ENCODE measurements around the gene PARP14. TPM values are rescaled to one million over a fixed set of nuclear protein-coding genes. Genes with fewer than 3 reads are reported as not detected.

Gene PARP14
- total RNA-seq, 1 donor from 2014 or later = 14.1 TPM

GRCh38 chr3:122767540-122768372 lies 87.1 kb downstream of the PARP14 start:
- no peak for TF ChIP-seq CTCF (IDR thresholded peaks at IDR 0.05)

GRCh38 chr3:122770521-122771202 lies 90.0 kb downstream of the PARP14 start:
- TF ChIP-seq CTCF (IDR thresholded peaks at IDR 0.05) = no peak
- DNase-seq (ENCODE audit: low spot score) = no peak
- Mint-ChIP-seq H3K27ac (ENCODE audit: unreplicated experiment) (no peak overlapping the region), H3K9me3 (ENCODE audit: low read depth) (no peaks in the 10 kb centered on the region), H3K36me3 (ENCODE audit: low read depth) (peaks cover 6% of the 10 kb centered on the region), H3K4me3 (ENCODE audit: unreplicated experiment) (no peak overlapping the region), H3K27me3 (ENCODE audit: low read depth) (no peaks in the 10 kb centered on the region), H3K4me1 (ENCODE audit: low read depth) (peaks cover 5% of the 10 kb centered on the region)

More at GRCh38 chr3:122767540-122768372, 87.1 kb downstream of the PARP14 start:
- Mint-ChIP-seq H3K9me3 (ENCODE audit: low read depth) (no peaks in the 10 kb centered on the region), H3K4me1 (ENCODE audit: low read depth) (peaks cover 5% of the 10 kb centered on the region), H3K36me3 (ENCODE audit: low read depth) (peaks cover 6% of the 10 kb centered on the region), H3K27me3 (ENCODE audit: low read depth) (no peaks in the 10 kb centered on the region), H3K4me3 (ENCODE audit: unreplicated experiment) (no peak overlapping the region), H3K27ac (ENCODE audit: unreplicated experiment) (no peak overlapping the region)
- no peak for DNase-seq (ENCODE audit: low spot score)

- TF ChIP-seq CTCF (IDR thresholded peaks at IDR 0.05) = no peak
- peaks cover 2% of the 10 kb centered on the region for H3K4me1 Mint-ChIP-seq (ENCODE audit: low read depth)
- DNase-seq (ENCODE audit: low spot score) = no peak
- no peak overlapping the region for H3K4me3 Mint-ChIP-seq (ENCODE audit: unreplicated experiment)
- H3K9me3 Mint-ChIP-seq (ENCODE audit: low read depth) = no peaks in the 10 kb centered on the region
- no peaks in the 10 kb centered on the region for H3K27me3 Mint-ChIP-seq (ENCODE audit: low read depth)
- H3K27ac Mint-ChIP-seq (ENCODE audit: unreplicated experiment) = no peak overlapping the region
- H3K36me3 Mint-ChIP-seq (ENCODE audit: low read depth) = peaks cover 6% of the 10 kb centered on the region
Observed at GRCh38 chr3:122772827-122773226, 92.2 kb downstream of the PARP14 start.

GRCh38 chr3:122773944-122774509 lies 93.4 kb downstream of the PARP14 start:
- no peaks in the 10 kb centered on the region for H3K4me1 Mint-ChIP-seq (ENCODE audit: low read depth)
- no peak overlapping the region for H3K4me3 Mint-ChIP-seq (ENCODE audit: unreplicated experiment)
- no peaks in the 10 kb centered on the region for H3K27me3 Mint-ChIP-seq (ENCODE audit: low read depth)
- no peak for DNase-seq (ENCODE audit: low spot score)
- H3K27ac Mint-ChIP-seq (ENCODE audit: unreplicated experiment) = no peak overlapping the region
- peaks cover 4% of the 10 kb centered on the region for H3K36me3 Mint-ChIP-seq (ENCODE audit: low read depth)
- no peak for TF ChIP-seq CTCF (IDR thresholded peaks at IDR 0.05)
- H3K9me3 Mint-ChIP-seq (ENCODE audit: low read depth) = no peaks in the 10 kb centered on the region

GRCh38 chr3:122774564-122774963 lies 93.9 kb downstream of the PARP14 start:
- DNase-seq (ENCODE audit: low spot score) = no peak
- no peak for TF ChIP-seq CTCF (IDR thresholded peaks at IDR 0.05)
- H3K4me1 Mint-ChIP-seq (ENCODE audit: low read depth) = no peaks in the 10 kb centered on the region
- peaks cover 4% of the 10 kb centered on the region for H3K36me3 Mint-ChIP-seq (ENCODE audit: low read depth)
- no peaks in the 10 kb centered on the region for H3K27me3 Mint-ChIP-seq (ENCODE audit: low read depth)
- H3K4me3 Mint-ChIP-seq (ENCODE audit: unreplicated experiment) = no peak overlapping the region
- H3K27ac Mint-ChIP-seq (ENCODE audit: unreplicated experiment) = no peak overlapping the region
- H3K9me3 Mint-ChIP-seq (ENCODE audit: low read depth) = no peaks in the 10 kb centered on the region

Measured in chondrocyte (in vitro differentiated cells).